GOT3 (cell line): ENCODE results near the gene OLFML2A.
"Not testable (repeated sequence)": the region's sequence is repeated elsewhere in the genome, so short reads cannot be mapped to it uniquely, and the experiment has no call there.

Experiments
- DNase-seq: peaks from one replicate; lab custom pipeline; 2025; ENCODE audit warnings: mixed read lengths; lab: John Stamatoyannopoulos, UW

OLFML2A gene

DNA sequence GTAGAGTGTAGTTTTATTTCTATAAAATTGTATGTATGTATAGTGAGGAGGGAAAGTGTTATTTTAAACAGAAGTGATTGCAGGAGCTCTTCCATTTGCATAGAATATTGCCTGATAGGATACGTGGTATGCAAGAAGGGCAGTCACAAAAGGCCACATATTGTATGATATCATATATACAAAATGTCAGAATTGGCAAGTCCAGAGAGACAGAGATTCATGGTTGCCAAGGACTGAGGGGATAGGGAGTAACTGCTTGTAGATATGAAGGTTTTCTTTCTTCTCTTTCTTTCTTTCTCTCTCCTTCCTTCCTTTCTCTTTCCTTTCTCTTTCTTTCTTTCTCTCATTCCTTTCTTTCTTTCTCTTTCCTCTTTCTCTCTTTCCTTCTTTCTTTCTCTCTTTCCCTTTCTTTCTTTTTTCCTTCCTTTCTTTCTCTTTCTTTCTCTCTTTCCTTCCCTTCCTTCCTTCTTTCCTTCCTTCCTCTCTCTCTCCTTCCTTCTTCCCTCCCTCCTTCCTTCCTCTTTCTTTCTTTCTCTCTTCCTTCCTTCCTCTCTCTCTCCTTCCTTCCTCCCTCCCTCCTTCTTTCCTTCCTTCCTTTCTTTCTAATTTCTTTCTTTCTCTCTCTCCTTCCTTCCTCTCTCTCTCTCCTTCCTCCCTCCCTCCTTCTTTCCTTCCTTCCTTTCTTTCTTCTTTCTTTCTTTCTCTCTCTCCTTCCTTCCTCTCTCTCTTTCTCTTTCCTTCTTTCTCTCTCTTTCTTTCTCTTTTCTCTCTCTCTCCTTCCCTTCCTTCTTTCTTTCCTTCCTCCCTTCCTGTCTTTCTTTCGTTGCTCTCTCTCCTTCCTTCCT, 51.8 kb downstream of the OLFML2A start:
- no peak for DNase-seq

DNA sequence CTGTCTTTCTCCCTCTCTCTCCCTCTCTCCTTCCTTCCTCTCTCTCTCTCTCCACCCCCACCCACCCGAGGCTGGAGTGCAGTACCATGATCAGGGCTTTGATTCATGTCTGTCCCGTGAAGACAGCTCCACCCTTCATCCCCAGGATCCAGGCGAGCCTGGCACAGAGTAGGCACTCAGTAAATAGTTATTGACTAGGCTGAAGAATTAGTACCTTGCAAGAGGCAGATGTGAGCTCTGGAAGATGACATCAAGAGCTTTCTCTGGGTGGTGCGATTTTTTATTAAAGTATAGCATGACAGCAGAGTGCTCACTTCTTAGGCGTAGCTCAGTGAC, 52.4 kb downstream of the OLFML2A start:
- DNase-seq: no peak

DNA sequence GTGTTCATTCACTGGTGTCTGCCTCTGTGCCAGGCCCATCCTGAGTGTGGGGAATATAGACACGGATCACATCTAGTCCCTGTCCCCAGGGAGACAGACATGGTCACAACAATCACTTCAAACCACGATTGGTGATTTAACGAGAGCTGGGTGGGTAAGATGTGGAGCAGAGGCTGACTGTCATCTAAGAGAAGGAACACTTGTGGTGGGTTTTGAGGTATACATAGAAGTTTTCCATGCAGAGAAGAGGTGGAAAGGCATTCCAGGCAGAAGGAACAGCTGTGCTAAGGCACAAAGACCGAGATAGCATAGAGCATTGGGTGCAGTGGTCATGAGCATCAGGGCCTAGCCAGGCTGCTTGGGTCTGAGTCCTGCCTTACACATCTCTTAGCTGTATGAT, 53.7 kb downstream of the OLFML2A start:
- DNase-seq: no peak

- no peak for DNase-seq
These were observed 54.9 kb downstream of the OLFML2A start for GRCh38 chr9:124831642-124832364.

- no peak for DNase-seq
These were observed 57.7 kb downstream of the OLFML2A start for GRCh38 chr9:124834591-124834990.

DNA sequence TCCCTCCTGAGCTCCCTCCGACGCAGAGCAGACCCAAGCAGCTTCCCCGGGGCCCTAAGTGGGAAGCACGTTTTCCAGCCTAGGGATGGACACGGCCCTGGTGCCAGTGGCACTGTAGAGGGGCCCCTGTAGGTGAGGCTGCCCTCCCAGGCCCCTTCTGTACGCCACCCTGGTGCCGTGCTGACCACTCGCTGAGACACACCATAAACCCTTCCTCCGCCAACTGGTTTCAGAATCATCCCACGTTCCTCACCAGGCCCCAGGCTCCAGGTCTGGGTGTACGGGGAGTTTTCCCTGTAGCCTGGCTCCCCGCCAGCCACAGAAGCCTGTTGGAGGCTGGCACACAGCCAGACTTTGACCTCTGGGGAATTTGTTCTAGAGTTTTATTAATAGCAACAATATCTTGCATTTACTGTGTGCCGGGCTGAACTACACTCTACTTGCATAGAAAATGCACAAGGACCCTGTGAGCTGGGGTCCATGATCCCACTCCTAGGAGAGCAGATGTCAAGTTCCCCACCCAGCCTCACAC, 58.2 kb downstream of the OLFML2A start:
- DNase-seq: no peak

- not testable (repeated sequence) for DNase-seq
These were observed 61.2 kb downstream of the OLFML2A start for GRCh38 chr9:124838132-124838531.

DNA sequence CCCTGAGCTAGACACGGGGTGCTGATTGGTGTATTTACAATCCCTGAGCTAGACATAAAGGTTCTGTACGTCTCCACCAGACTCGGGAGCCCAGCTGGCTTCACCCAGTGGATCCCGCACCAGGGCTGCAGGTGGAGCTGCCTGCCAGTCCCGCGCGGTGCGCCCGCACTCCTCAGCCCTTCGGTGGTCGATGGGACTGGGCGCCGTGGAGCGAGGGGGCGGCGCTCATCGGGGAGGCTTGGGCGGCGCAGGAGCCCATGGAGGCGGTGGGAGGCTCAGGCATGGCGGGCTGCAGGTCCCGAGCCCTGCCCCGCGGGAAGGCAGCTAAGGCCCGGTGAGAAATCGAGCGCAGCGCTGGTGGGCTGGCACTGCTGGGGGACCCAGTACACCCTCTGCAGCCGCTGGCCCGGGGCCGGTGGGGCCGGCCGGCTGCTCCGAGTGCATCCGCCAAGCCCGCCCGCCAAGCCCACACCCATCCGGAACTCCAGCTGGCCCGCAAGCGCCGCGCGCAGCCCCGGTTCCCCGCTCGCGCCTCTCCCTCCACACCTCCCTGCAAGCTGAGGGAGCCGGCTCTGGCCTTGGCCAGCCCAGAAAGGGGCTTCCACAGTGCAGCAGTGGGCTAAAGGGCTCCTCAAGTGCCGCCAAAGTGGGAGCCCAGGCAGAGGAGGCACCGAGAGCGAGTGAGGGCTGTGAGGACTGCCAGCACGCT, 61.8 kb downstream of the OLFML2A start:
- DNase-seq: not testable (repeated sequence)

- DNase-seq: no peak
These were observed 62.8 kb downstream of the OLFML2A start for GRCh38 chr9:124839612-124840299.

- no peak for DNase-seq
These were observed 63.4 kb downstream of the OLFML2A start for GRCh38 chr9:124840300-124840833.

DNA sequence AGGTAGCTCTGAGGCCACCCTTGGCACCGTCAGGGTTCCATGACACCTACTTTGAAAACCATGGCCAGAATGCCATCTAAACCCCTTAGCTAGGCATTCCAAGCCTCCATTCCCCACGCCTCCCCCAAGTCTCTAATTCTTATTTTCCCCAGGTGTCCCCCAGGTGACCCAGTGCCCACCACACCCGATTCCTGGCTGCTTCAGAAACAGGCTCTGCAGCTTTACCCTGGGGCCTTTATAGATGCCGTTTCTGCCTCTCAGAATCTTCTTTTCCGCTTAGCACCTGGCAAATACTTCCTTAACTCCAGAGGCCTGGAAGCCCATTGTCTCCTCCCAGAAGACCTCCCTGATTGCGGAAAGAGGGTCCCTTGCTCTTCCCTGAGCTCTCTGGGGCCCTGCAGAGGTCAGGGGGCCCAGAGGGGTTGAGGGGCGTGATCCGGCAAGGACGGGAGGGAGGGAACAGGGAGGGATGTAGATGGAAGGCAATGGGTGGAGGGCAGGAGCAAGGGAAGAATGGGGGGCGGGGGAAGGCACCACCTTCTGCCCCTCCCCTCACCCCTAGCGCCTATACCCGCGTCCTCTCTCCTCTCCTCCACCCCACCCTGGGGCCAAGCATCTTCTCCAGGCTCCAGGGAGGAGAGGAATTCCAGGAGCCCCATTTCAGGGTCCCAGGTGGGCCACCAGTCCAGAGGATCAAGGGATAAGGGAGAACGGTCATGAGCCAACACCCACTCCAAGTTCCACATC, 64.3 kb downstream of the OLFML2A start:
- DNase-seq: no peak

DNA sequence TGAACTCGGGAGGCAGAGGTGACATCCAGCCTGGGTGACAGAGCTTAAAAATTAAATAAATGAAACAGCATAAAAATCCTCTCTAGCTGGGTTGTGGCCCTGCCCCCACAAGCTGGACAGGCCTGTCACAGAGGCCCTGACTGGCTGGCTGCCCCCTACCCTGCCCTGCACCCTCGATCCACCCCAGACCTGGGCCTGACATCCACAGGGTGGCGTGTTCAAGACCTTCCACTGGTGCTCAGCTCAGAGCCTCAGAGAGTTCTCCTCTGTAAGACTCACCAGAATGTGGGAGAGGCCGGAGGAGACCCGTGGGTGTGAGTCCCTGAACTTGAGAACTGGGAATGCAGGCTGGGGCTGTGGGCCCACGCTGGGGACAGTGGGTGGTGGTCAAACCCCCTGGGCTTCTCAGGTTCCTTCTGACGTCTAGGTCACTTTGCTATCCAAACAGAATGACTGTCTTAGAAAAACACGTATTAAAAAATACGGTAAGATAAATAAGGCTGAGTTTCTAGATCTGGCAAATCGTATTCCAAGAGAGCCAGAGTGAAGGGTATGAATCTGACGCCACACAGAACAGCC, 66.6 kb downstream of the OLFML2A start:
- DNase-seq: no peak

GRCh38 chr9:124844291-124844690, 67.4 kb downstream of the OLFML2A start:
- DNase-seq: no peak

DNA sequence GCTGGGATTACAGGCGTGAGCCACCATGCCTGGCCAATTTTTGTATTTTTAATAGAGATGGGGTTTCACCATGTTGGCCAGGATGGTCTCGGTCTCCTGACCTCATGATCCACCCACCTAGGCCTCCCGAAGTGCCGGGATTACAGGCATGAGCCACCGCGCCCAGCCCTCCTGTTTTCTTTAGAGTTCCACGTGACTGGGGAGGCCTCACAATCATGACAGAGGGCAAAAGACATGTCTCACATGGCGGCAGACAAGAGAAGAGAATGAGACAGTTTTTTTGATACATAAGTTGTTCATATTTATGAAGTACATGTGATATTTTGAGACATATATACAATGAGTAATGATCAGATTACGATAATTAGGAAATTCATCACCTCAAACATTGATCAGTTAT, 69.5 kb downstream of the OLFML2A start:
- DNase-seq: not testable (repeated sequence)

- DNase-seq: no peak
These were observed 70.0 kb downstream of the OLFML2A start for GRCh38 chr9:124846969-124847368.

GRCh38 chr9:124849801-124850200, 72.9 kb downstream of the OLFML2A start:
- no peak for DNase-seq

DNA sequence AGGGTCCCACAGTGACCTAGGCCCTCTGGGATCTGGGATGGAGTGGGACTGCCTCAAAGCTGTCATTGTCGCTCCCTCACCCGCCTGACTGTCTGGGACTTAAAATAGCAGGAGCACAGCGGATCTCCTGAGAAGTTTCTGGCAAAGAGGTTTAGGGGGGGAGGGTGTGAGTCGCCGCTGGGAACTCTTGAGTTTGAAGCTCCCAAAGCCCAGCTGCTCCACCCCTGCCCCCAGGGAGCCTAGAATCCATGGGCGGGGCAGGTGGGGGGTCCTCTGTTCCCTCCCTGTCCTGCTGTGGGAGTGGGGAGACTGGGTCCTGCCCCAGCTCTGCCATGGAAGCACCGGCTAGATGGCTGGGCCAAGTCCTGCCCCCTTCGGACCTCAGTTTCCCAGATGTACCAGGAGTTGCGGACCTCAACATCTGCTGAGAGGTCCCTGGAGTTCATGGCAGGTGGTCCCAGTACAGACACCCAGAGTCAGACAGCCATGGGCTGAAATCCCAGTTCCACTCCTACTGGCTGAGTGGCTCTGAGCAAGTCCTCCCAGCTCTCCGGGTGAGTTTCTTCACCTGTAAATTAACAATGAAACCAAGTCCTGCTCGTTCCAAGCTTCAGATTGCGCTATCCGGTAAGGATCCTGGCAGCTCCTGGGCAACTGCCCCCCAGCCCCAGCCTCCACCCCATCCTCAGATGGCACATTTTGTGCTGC, 75.3 kb downstream of the OLFML2A start:
- DNase-seq: no peak

DNA sequence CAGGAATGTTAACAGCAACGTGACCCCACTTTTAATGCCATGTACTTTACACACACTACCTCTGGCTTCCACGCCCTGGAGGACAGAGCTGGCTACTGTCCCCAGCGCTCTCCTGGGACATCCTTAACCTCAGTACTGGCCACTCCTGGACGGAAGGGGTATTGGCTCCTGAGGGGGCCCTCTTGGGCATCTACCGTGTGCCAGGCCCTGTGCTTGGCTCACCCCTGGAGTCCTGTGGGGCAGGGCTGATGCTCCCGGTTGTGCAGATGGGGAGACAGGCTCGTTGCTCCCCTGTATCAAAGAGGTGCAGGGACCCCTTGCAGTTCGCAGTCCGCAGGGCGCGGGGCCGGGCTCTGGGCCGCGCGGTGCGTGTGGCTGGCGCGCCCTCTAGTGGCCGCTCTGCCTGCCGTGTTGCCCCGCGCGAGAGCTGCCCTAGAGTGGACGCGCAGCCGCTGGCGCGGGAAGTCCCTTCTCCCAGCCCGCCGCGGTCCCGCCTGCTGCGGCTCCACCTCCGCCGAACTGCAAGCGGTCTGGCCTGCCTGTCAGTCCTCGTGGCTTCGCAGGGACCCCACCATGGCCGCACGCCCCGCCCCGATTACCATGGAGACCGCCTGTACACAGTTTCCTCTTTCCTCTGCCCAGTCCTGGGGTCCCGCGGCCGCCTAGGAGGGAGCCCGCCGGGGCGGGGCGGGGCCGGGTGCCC, 76.0 kb downstream of the OLFML2A start, which contains the start of gene WDR38:
TSS of gene WDR38 (plus strand) at position 632 of the 703 bp plus-strand sequence. CDS start 72 bp downstream, outside the sequence.
- peak; percentile 5 for DNase-seq

DNA sequence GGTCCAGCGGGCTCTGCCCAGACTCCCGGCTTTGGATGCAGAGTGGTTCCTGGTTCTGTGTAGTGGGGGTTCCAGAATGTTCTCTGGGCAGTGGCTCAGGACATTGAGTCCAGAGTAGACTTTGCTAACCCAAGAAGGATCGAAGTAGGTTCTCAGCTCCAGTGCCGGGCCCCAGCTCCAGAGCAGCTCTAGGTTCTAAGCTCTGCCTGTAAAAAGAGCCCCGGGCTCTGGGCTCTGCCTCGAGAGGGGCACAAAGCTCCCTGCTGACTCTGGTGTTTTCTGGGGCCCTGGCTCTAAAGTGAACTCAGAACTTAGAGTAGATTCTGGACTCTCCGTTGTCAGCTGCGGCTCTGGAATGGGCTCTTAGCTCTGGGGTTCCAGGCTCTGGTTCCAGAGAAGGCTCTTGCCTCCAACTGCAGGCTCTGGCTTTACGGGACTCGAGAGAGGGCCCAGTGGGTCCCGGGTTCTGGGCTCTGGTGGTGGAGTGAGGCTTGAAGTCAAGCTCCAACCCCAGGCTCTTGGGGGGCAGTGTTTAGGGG, 76.7 kb downstream of the OLFML2A start:
- DNase-seq: no peak
